ENCODE results near the gene LGALS7.

The LGALS7 gene

DNA sequence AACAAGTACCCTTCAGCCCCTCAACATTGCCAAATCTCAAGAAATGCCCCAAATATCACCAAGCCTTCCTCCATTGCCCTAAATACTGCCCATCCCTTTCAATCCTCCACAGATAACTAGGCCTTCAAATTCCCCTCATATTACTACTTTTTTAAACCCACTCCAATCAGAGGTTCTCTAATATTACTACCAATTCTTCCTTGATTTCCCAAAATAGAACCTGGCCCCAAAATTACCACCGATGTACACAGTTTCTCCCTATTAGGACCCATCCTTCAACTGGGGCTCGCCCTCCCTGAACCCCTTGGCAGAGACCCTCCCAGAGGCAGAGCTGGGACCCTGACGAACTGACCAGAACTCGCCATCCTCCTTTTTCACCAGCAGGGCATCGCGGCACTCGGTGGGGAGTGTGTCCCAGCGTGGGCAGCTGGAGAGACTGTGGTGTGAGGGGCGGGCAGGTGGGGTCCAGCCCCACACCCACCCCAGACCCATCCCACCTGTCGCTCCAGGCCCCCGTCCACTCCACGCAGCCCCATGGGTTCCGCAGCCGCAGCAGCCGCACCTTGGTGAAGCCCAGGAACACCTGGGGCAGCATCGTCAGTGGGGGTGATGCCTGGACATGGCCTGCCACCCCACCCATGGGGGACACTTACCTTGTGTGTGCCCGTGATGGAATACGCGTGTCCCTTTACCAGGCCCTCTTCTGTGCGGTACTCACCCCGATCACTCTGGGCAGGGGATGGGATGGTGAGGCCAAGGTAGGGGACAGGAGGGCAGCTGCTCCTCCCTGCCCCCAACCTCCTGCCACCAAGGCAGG lies 35.2 kb downstream of the LGALS7 start:
- peak; percentile 16 for DNase-seq

DNA sequence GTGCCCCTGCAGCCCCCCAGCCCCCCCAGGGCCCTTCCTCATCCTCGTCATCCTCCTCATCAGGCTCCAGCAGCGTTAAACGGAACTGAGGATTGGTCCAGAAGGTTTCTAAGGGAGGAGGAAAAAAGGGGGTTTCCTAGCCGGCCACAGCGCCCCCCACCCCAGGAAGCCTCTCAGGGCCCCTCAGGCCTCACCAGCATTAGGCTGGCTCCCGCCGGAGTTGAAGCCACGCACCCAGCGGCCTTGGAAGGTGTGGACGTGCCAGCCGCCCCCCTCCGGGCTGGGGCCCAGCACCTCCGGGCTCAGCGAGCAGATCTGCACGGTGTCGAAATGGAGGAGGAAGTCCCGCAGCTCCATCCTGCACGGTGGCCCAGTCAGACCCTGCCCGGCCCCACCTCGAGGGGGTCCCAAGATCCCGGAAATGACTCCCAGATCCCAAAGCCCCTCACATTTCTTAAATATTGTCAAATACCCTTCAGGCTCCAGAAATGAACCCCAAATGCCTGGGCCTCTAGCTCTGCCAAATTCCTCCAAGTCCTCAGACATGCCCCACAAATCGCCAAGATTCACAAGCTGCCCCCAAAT lies 35.9 kb downstream of the LGALS7 start:
- DNase-seq, result peak; percentile 23

DNA sequence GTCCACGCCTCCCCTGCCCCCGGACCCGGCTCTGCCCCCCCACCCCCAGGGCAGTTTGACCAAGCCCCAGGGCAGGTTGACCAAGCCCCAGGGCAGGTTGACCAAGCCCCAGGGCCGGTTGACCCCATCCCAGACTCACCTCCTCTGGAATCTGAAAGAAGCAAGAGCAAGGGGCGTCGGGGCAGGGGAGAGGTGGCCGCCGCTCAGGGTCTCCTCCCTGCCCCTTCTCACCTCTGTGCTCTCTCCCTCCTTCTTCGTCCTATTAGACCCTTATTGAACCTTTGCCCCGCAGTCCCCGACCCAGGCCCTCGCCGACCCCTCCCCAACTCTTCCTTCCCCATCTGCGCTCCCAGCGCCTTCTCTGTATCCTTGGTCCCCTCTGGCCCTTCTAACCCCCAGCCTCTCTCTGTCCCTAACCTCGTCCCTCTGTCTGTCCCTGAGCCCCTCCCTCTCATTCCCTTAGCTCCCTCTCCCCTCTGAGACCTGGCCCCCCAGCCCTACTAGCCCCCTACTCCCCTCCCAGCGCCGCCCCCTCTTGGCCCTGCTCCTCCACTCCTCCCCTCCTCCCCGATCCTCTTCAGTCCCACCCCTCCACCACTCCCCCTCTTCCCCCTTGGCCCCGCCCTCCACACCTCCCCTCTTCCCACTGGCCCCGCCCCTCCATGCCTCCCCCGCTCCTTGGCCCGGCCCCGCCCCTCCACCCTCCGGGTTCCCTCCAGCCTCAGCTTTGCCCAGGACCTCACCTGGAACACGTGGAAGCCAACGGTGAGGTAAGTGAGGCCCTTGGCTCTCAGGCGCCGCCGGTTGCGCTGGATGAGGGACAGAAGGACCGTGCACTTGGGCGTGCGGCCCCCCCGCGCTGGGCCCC lies 36.7 kb downstream of the LGALS7 start:
- peak; percentile 53 for DNase-seq

DNA sequence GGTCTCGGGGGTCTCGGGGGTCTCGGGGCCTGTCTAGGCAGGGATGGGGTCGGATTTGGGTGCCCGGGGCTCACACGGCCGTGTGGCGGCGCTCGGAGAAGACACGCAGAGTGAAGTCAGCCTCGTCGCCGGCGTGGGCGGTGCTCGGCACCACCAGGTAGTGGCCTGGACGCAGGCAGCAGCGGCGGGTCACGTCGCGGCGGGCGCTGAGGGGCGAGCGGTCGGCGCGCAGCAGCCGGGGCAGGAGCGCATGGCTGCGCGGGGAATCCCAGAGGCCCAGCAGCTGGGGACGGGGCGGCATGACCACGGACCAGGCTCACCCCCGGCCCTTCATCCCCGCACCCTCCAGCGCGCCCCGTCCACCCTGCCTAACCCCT lies 37.3 kb downstream of the LGALS7 start:
- peak; percentile 40 for DNase-seq

DNA sequence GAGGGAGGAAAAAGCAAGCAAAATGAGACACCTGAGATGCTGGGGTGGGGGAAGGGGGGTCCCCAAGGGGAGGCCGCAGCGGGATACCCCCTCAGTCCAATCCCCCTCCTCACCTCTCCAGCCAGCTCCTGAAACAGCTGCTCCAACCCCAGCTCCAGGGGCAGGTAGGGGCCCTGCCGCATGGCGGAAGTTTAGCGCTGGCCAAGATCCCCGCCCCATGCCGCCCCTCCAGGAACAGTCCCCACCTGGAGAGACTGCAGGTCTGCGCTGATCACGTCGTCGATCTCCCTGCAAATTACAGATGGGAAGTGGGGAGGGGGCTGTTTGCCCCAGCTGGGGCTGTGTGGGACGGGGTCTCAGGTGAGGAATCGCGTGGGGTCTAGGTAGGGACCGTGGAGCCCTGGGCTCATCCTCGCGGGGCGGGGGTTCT lies 38.0 kb downstream of the LGALS7 start:
- no peak for DNase-seq

DNA sequence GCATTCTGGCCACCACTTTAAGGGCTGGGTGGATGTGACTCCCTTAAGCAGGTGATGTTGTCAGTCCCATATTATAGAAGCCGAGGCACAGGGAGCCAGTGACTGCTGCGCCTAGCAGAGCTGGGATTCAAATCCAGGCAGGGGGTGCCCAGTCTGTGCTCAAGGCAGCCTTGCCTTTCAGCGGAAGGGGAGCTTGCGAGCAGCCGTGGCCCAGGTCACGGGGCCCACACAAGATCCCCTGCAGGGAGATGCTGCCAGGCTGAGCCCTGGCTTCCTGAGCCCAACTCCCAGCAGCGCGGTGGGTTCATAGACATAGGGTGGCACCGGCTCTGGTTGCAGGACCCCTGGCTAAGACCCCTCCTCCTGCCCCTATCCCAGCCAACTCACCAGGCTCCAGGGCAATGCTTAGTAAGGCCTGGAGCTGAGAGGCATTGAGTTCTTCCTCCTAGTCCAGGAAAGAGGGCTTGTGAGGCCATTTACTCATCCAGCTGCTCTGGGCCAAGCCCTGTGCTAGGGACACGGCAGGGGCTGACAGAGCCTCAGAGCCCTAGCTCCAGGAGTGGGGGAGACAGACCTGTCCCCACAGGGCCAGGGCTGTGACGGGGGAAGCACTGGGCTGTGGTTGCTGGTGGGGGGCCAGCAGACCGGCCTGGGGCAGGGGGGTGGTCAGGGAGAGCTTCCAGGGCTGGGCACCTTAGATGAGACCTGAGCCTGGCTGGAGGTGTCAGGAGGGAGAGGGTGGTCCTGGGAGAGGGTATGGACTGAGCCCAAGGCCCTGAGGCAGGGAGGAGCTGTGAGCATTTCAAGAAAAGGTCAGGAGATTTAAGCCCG lies 38.7 kb downstream of the LGALS7 start:
- DNase-seq, result peak; percentile 31

DNA sequence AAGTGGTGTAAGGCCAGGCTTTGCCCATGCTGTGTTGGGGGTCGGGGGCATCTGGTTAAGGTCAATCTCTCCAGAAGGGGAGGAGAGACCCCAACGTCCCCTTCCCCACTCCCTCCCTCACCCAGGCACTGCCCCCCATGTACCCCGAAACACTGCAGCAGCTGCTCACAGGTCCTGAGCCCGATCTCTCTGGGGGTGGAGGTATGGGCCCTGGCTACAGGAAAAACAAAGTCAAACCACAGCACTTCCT lies 39.2 kb downstream of the LGALS7 start:
- DNase-seq, result no peak

DNA sequence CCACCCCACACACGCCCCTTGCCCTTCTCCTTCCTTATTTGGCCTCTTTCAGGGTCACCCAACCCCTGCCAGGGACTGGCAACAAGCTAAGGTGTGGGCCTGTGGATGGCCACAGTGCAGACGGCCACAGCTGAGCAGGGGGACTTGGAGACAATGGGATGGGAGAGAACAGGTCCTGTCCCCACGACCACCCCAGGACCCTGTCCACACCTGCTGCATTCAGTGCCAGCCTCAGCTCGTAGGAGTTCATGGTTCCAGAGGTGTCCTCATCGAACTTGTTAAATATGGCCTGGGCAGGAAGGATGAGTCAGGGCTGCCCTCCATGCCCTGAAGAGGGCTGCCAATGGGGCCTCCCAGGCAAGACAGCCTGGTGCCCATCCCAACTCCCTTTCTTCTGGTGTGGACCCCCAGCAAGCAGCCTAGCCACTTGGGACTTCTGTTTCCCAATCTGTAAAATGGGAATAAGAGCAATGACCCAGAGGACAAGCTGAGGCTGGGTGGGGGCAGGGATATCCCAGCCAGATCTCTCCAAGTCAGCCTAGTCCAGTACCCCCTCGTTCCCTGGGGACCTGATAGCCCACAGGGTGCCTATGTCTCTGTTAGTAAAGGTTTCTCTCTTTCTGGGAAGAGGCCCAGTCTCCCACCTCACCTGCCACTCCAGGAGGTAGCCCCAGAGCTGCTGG lies 39.7 kb downstream of the LGALS7 start:
- peak; percentile 23 for DNase-seq

DNA sequence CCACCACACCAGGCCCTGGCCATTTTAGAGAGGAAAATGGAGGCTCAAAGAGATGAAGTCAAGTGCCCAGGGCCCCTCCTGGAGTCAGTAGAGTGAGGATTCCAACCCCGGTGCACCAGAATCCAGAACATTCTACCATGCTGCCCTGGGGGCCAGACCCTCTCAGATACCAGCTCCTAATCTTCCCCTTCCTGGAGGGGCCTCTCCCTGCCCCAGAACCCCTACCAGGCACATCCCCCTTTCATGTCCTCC lies 40.1 kb downstream of the LGALS7 start:
- peak; percentile 11 for DNase-seq

DNA sequence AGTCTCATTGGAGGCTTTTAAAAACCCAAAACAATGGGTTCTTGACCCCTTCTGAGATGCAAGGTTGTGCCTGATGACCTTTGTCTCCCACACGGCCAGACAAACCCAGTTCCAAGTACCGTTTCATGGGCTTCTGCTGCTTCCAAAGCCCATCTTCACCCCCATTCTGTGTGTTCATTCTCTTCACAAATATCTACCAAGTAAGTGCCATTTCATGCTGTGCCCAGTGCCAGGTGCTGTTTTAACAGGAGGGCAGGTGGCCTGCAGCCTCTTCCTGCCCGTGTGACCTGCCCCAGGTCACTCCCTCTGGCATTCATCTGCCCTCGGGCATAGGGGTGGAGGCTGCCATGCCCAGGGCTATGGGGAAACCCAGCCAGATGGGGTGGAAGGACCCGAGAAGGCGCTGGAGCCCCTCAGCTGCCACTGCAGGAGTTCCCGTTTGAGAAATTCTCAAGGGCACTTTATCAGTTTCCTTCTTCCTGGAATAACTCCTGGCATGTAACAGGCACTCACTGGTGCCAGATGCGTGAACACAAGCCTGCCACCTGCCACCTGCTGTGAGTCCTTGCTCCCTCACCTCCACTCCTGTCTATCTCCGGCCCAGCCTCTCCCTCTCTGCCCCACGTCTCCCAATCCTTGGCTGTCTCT lies 41.5 kb downstream of the LGALS7 start:
- peak; percentile 12 for DNase-seq

DNA sequence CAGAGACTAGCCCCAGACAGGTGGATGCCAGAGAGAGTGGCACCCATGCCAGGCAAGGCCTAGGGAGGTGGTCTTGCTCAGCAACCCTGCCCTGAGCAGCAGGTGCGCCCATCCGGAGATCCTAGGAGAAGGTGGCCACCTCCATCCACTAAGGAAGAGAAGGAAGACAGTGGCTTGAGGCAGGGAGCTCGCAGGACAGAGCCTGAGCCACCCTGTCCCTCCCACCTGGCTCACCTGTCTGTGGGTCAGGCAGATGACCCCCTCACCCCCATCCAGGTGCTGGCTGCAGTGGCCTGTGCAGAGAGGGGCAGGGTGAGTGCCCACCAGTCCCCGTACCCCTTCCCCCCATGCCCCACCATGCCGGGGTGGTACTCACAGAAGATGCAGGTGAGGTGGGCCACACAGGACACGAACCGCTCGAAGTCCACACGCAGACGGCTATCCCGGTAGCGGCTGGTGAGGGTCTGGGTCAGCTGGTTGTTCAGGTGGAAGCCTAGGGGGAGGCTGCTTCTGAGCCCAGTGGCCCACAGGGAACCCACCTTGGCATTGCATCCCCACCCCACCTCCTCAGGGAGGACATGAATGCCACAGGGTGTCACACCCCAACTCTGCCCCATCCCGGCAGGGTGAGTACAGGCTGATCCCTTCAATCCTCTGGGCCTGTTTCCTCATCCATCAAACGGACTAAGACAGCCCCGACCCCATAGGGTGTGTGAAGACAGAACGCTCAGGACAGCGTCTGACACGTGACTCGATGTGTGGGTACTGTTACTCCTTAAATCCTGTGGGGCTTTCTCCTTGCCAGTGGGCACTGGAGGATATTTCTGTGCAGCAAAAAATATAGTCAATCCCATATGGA lies 42.4 kb downstream of the LGALS7 start:
- peak; percentile 19 for DNase-seq

DNA sequence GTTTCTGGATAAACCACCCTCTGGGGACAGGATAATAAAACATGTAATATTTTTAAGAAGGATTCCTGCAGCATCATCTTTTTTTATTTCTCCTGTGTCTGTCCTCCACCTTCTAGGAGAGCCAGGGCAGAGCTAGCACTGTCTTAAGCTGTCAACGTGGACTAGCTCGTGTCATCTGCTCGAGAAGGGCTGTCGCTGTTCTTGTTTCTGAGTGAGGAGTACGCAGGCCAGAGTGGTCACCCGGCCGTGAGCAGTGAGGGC lies 42.9 kb downstream of the LGALS7 start:
- DNase-seq, result no peak

DNA sequence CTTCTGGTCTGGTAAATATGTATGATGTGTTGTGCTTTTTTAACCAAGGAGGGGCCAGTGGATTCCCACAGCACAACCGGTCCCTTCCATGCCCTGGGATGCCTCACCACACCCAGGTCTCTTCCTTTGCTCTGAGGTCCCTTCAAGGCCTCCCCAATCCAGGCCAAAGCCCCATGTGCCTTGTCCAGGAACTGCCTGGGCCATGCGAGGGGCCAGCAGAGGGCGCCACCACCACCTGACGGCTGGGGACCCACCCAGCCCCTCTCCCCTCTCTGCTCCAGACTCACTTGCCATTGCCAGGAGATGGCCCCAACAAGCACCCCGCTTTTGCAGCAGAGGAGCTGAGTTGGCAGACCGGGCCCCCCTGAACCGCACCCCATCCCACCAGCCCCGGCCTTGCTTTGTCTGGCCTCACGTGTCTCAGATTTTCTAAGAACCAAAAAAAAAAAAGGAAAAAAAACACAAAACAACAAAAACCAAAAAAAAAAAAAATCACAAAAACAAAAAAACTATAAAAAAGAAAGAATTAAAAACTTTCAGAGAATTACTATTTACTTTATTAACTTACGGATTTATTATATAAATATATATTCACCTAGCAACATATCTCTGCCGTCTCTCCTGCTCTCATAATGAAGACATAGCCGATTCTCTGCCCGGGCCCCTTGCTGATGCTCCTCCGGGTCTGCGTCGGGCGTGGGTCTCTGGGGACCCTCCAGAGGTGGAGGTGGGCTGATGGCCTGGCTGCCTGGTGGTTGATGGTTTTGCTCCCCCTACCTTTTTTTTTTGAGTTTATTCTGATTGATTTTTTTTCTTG lies 43.5 kb downstream of the LGALS7 start:
- DNase-seq, result peak; percentile 72

DNA sequence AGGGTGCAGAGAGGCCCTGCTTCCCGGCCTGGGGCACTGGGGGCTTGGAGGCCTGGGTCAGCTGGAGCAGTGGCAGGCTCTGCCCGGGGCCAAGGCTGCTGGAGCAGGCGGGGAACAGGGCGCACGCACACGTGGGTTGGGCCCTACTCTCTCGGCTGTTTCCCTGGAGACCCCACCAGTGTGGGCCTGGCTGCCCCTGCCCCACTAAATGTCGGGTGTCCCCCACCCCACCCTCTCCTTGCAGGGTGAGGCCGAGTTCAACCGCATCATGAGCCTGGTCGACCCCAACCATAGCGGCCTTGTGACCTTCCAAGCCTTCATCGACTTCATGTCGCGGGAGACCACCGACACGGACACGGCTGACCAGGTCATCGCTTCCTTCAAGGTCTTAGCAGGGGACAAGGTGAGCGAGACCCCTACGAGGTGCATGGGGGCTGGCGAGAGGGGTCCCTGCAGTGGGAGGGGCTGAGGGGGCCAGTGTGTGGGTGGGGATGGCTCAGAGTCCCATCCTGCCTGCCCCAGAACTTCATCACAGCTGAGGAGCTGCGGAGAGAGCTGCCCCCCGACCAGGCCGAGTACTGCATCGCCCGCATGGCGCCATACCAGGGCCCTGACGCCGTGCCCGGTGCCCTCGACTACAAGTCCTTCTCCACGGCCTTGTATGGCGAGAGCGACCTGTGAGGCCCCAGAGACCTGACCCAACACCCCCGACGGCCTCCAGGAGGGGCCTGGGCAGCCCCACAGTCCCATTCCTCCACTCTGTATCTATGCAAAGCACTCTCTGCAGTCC lies 44.4 kb downstream of the LGALS7 start:
- DNase-seq, result peak; percentile 21

DNA sequence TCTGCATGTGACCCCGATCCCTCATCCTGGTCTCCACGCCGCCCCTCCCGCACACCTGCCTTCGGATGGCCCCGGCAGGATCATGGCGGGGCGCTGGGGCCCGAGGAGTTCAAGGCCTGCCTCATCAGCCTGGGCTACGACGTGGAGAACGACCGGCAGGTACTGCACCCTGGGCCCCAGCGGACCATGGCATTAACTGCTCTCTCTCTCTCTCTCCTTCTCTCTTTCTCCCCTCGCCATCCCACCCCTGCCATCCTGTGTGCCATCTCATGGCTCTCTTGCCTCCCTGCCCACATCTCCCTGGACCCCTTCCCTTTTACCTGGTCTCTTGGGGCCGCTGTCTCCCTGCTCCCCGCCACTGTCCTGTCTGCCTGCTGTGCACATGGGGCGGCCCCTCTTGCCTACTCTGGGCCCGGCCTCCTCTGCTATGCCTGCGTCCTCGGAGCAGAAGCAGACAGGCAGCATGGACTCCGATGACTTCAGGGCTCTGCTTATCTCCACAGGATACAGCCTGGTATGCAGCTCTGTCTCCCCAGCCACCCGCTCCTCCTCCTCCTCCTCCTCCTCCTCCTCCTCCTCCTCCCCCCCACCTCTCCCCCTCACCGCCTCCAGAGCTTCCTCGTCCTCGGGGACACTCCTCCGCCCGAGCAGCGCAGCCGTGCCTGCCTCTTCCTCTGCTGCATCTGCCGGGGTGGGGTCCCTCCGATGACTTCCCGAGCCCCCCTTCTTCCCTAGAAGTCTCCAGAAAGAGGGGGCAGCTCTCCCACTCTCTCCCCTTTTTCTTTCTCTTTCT lies 45.3 kb downstream of the LGALS7 start:
- DNase-seq, result no peak

DNA sequence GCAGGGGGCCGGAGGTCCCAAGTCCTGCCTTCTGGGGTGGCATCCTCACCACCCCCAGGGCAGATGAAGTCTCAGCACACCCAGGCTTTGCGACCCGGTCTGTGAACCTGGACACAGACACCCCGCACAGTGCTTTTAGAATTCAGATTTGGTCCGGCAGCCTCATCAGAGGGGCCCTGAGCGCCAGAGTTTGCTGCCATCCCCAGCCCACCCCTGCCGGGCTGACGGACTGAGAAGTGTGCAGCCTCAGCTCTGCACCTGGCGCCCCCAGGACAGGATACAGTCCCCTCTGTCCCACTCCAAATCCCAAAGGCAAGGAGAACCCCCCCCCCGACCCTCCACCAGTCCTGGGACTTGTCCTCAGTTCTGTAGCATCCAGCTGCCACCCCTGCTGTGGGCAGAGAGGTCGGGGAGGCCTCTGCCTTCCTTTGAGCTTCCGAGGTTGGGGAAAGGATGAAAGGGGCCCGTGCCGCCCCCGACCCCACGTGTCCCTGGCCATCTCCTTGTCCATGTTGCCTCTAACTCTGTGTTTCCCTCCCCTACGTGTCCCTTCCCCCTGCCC lies 45.9 kb downstream of the LGALS7 start:
- no peak for DNase-seq

DNA sequence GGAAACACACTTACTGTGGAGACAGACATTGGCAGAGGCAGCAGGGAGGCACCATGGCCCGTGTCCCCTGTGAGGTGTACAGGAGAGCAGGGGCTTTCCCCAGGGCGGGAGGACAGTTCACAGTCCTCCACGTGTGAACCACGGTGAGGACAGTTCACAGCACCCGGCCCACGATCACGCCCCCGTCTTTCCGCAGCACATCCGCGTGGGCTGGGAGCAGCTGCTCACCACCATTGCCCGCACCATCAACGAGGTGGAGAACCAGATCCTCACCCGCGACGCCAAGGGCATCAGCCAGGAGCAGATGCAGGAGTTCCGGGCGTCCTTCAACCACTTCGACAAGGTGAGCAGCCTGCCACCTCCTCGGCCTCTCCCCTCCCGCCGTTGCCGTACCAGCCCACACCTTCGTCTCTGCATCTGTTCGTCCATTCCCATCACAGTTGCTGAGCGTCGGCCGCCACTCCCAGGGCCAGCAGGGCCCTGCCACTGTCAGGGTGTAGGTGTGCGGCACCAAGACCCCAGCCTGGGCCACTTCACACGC lies 46.5 kb downstream of the LGALS7 start:
- no peak for DNase-seq

DNA sequence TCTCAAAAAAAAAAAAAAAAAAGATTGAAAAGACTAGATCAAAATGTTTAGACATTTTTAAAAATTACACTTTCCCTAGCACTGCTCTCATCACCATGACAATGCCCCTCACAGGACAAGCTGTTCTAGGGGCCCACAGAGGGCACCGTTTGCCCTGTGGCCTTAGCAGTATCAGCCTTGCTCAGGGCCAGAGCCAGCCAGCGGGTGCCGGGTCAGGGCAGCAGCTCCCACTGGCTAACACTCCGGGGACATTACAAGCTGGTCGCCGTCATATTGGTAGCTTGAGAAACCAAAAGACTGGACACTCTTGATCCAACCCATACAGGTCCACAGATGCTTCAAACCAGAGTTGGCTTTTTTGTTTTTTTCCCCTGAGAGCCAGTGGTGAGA lies 47.0 kb downstream of the LGALS7 start:
- no peak for DNase-seq

Measured in right hindlimb (tissue), 1 donor.